ENCODE measurements around the gene TRIM44.

Gene TRIM44

GRCh38 chr11:35672608-35673007 lies 10.0 kb downstream of the TRIM44 start:
- TF ChIP-seq POLR2A (IDR thresholded peaks at IDR 0.05; ENCODE audit: low read length): no peak
- no peak for TF ChIP-seq GATA1 (IDR thresholded peaks at IDR 0.05; ENCODE audit: low read depth, low read length)
- DNase-seq: no peak

DNA sequence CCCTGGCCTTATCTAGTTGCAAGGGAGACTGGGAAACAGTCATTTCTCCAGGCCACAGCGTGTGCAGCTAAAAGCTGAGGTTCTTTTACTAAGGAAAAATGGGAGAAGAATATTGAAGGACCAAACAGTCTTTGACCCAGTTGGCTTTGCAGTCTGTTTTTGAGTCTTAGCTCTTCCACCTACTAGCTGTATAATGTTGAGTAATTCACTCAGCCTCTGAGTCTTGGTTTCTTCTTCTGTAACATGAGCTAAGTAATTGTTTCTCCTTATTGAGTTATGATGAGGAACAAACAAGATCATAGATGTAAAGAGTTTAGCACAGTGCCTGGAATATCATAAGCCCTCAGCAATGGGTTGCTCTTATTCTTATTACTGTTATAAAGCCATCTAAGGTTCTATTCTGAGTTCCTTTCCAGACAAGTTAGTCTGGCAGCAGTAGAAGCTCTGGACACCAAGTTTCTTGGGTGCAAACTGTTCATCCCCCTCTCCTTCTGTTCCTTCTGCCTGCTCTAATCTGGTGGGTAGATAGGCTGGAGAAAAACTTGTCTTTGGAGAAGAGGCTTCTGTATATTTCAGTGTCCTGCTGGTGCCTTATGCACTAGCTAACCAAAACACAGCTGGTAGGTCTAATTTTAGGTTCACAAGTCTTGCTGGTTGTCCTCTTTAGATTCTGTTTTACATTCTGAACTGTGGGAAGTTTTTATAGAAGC lies 13.5 kb downstream of the TRIM44 start:
- no peak for DNase-seq
- TF ChIP-seq POLR2A (IDR thresholded peaks at IDR 0.05; ENCODE audit: low read length) (no peak), GATA1 (IDR thresholded peaks at IDR 0.05; ENCODE audit: low read depth, low read length) (no peak)

DNA sequence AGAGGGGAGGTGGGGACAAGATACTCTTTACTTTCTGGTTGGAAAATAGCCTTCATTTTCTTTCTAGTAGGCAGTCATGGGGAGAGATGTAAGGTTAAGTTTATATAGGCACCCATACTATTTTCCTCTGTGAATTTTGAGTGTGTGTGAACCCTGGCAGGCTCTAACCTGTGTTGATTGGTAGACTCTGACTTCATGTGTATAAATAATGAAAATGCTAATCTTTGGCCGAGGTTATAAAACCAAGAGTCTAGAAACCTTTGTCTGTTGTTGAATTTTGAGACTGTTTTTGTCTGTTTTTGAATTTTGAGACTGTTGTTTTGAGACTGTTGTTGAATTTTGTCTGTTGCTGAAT lies 14.0 kb downstream of the TRIM44 start:
- TF ChIP-seq POLR2A (IDR thresholded peaks at IDR 0.05; ENCODE audit: low read length) (no peak), GATA1 (IDR thresholded peaks at IDR 0.05; ENCODE audit: low read depth, low read length) (no peak)

GRCh38 chr11:35677904-35678303 lies 15.3 kb downstream of the TRIM44 start:
- TF ChIP-seq GATA1 (IDR thresholded peaks at IDR 0.05; ENCODE audit: low read depth, low read length): no peak
- TF ChIP-seq POLR2A (IDR thresholded peaks at IDR 0.05; ENCODE audit: low read length): no peak
- DNase-seq: no peak

More for the DNA sequence above, 14.0 kb downstream of the TRIM44 start:
- DNase-seq: no peak

GRCh38 chr11:35678471-35678870 lies 15.9 kb downstream of the TRIM44 start:
- TF ChIP-seq POLR2A (IDR thresholded peaks at IDR 0.05; ENCODE audit: low read length): no peak
- no peak for TF ChIP-seq GATA1 (IDR thresholded peaks at IDR 0.05; ENCODE audit: low read depth, low read length)
- DNase-seq: no peak

GRCh38 chr11:35678975-35679374 lies 16.4 kb downstream of the TRIM44 start:
- no peak for DNase-seq
- no peak for TF ChIP-seq GATA1 (IDR thresholded peaks at IDR 0.05; ENCODE audit: low read depth, low read length)
- TF ChIP-seq POLR2A (IDR thresholded peaks at IDR 0.05; ENCODE audit: low read length): no peak

DNA sequence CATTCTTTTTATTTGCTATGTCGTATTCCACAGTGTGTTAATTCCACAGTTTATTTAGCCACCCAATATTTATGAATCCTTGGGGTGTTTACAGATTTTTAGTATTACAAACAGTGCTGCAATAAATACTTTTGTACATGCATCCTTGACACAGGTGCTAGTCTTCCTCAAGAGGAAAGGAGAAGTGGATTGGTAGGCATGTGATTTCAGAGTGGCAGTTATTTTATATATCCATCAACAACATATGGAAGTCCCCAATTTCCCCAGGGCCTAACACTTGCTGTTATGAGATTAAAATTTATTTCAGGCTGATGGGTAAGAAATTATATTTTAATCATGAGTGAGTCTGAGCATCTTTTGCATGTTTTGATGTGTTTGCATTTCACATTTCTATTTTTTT lies 17.9 kb downstream of the TRIM44 start:
- DNase-seq: no peak
- no peak for TF ChIP-seq GATA1 (IDR thresholded peaks at IDR 0.05; ENCODE audit: low read depth, low read length)
- no peak for TF ChIP-seq POLR2A (IDR thresholded peaks at IDR 0.05; ENCODE audit: low read length)

GRCh38 chr11:35681163-35681767 lies 18.7 kb downstream of the TRIM44 start:
- no peak for DNase-seq
- TF ChIP-seq POLR2A (IDR thresholded peaks at IDR 0.05; ENCODE audit: low read length): no peak
- TF ChIP-seq GATA1 (IDR thresholded peaks at IDR 0.05; ENCODE audit: low read depth, low read length): no peak

DNA sequence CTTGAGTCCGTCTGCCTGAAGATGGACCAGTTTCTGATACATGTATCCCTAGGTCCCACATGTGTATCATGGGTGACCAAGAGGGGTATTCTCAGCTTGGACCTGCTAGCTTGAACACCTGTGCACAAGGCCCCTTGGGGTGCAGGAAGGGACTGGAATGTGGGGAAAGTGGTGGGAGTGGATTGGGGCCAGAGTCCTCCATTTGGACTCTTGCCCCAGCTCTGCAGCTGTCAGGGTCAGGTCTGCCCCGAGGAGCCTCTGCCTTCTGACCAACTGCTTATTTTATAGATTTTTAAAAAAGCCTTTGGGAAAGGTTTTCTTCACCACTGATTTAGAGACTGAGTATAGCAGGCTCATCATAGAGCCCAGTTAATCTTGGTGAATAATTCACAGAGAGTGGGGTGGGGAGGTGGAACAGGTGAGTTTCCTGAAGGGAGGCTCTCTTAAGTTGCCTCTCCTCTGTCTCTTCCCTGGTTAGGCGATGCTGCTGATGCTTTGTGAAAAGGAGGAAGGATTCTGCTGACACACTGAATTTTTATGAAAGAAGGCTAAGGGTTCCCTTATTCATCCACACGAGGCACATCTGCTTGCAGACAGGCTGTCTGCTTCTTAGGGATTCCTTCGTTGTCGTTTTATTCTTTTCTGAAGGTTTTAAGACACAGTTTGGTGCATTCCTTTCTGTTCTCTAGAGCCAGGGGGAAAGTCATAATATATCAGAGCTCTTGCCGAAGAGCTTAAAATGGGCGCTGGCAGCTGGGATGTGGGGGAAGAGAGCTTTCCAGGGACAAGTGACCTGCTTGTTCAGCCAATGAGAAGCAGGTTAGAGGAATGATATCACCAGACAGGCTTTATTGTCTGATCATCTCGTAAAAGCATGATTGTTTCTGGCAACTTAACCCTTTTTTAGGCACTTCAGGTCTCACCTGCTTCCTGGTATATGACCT lies 19.9 kb downstream of the TRIM44 start:
- DNase-seq: no peak
- TF ChIP-seq GATA1 (IDR thresholded peaks at IDR 0.05; ENCODE audit: low read depth, low read length): no peak
- TF ChIP-seq POLR2A (IDR thresholded peaks at IDR 0.05; ENCODE audit: low read length): no peak

- no peak for DNase-seq
- TF ChIP-seq GATA1 (IDR thresholded peaks at IDR 0.05; ENCODE audit: low read depth, low read length) (no peak), POLR2A (IDR thresholded peaks at IDR 0.05; ENCODE audit: low read length) (no peak)
Observed at GRCh38 chr11:35683728-35684339, 21.3 kb downstream of the TRIM44 start.

- DNase-seq: no peak
- no peak for TF ChIP-seq GATA1 (IDR thresholded peaks at IDR 0.05; ENCODE audit: low read depth, low read length)
- no peak for TF ChIP-seq POLR2A (IDR thresholded peaks at IDR 0.05; ENCODE audit: low read length)
Observed at GRCh38 chr11:35688023-35688422, 25.4 kb downstream of the TRIM44 start.

DNA sequence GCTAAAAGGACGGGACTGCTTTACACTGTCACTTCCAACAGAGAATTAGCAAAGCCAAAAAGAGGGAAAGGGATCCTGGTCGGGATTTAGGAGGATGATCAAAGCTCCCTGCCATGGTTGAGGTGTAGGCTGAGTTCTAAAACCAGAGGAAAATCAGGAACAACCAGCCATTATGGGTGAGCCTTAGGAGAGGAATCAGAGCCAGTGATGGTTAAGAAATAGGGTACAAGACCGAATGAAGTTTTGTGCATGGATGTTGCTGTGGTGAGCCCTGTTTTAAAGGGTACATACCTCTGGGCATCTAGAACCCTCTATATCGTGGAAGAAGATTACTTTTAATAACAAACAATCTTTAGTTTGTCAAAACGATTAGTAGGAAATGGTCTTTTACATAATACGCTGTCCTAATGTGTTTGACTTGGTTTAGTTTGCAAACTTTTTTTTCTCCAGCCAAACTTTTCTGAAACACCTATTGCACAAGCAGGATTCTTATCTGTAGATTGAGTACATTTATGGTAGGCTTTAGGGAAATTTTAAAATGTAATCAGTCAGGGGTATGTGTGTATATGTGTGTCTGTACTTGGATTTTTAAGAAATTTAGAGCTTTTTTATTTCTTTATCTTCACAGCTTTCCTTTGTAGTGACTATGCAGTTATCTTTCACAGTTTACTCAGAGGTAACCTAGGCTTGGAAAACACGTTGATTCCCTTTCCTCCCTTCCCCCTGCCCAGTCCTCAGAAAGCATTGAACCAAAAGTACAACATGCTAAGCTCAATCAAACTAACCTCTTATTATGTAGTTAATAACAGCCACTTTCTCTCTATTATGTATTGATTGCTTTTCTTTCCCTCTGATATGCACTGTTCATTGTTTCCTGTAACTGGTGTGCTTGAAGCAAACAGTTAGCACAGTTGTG lies 26.8 kb downstream of the TRIM44 start:
- TF ChIP-seq GATA1 (IDR thresholded peaks at IDR 0.05; ENCODE audit: low read depth, low read length) (no peak), POLR2A (IDR thresholded peaks at IDR 0.05; ENCODE audit: low read length) (no peak)
- no peak for DNase-seq

DNA sequence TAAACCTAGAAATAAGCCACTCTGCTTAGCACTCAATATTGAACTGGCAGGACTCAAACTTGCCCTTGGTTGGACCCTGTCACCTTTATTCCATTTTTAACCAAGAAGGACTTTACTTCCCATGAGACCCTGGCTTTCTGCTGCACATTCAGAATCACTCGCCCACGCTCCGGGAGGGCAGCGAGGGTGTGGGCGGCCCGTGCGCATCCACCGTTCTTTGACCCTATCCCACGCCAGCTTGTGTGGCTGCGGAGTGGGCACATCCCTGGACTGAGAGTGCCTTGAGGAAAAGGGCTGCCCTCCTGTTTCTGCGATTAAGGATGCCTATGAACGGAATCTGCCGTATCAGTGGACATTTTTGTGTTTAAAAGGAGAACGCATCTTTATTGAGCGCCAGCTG lies 39.6 kb downstream of the TRIM44 start:
- no peak for DNase-seq
- TF ChIP-seq GATA1 (IDR thresholded peaks at IDR 0.05; ENCODE audit: low read depth, low read length) (no peak), POLR2A (IDR thresholded peaks at IDR 0.05; ENCODE audit: low read length) (no peak)
